Anterior cingulate cortex (tissue), 58 donors: ENCODE results near the gene EAF2.

Source experiments
- DNase-seq, 58 donors: peaks; one replicate each; lab custom pipeline; 2025; lab: John Stamatoyannopoulos, UW

EAF2 gene

GRCh38 chr3:121834671-121835464 lies at the start of gene EAF2, which contains the start of gene IQCB1:
TSS of gene EAF2 (plus strand) at chr3:121835209. CDS start at chr3:121835286, 77 bp downstream.
TSS of gene IQCB1 (minus strand) at chr3:121835060. CDS start at chr3:121828960, 6,100 bp downstream.
- DNase-seq = peak; percentile 60 to 98 (median 93)

- no peak for DNase-seq
Measured at GRCh38 chr3:121786485-121786884, 48.5 kb upstream of the EAF2 start.

- no peak for DNase-seq
Measured at GRCh38 chr3:121793078-121793477, 41.9 kb upstream of the EAF2 start.

- no peak for DNase-seq
Measured at GRCh38 chr3:121794264-121794983, 40.6 kb upstream of the EAF2 start.

- DNase-seq = no peak
Measured at GRCh38 chr3:121796970-121797369, 38.0 kb upstream of the EAF2 start.

- no peak for DNase-seq
Measured at GRCh38 chr3:121800906-121801305, 34.1 kb upstream of the EAF2 start.

GRCh38 chr3:121803771-121804320 lies 31.2 kb upstream of the EAF2 start:
- no peak for DNase-seq

- DNase-seq = no peak
Measured at GRCh38 chr3:121809249-121809648, 25.8 kb upstream of the EAF2 start.

- DNase-seq = no peak
Measured at GRCh38 chr3:121817753-121818152, 17.3 kb upstream of the EAF2 start.

GRCh38 chr3:121818578-121818977 lies 16.4 kb upstream of the EAF2 start:
- no peak for DNase-seq

GRCh38 chr3:121819236-121819635 lies 15.8 kb upstream of the EAF2 start:
- DNase-seq = no peak

GRCh38 chr3:121821421-121822199 lies 13.4 kb upstream of the EAF2 start:
- DNase-seq = no peak

GRCh38 chr3:121822973-121823372 lies 12.0 kb upstream of the EAF2 start:
- no peak for DNase-seq

GRCh38 chr3:121834157-121834670 lies 795 bp upstream of the EAF2 start:
- peak in 7 of 58 donors; percentile 3 to 41 (median 19) for DNase-seq

GRCh38 chr3:121835465-121835801 lies 424 bp downstream of the EAF2 start:
- peak in 1 of 58 donors; percentile 26 for DNase-seq

- no peak for DNase-seq
Measured at GRCh38 chr3:121836064-121836463, 1.1 kb downstream of the EAF2 start.

GRCh38 chr3:121836481-121836880 lies 1.5 kb downstream of the EAF2 start:
- DNase-seq = no peak

GRCh38 chr3:121839962-121840361 lies 5.0 kb downstream of the EAF2 start:
- no peak for DNase-seq

- no peak for DNase-seq
Measured at GRCh38 chr3:121844892-121845291, 9.9 kb downstream of the EAF2 start.

- DNase-seq = no peak
Measured at GRCh38 chr3:121852256-121852655, 17.2 kb downstream of the EAF2 start.
